Mesenchymal stem cell (in vitro differentiated cells and primary cell): Measurements from ENCODE around the gene ADAM11. TPM values are rescaled to one million over a fixed set of nuclear protein-coding genes. Genes with fewer than 3 reads are reported as not detected.

Experiments used
- DNase-seq: peaks from one replicate; pipeline ENCODE4 v3.0.0-alpha.2; 2013
- H2AFZ ChIP-seq: one replicate; pipeline ENCODE4 v1.6.1; 2013; ENCODE audit warnings: low read depth, mild to moderate bottlenecking, control low read depth, inconsistent platforms, low read length, moderate library complexity
- H2AK5ac ChIP-seq: 2 replicates; pipeline ENCODE4 v1.6.1; 2013; ENCODE audit warnings: low read length, moderate library complexity, mild to moderate bottlenecking, inconsistent platforms; ENCODE audit not compliant: severe bottlenecking
- H2BK120ac ChIP-seq: one replicate; pipeline ENCODE4 v1.6.1; 2013; ENCODE audit warnings: low read depth, mild to moderate bottlenecking, inconsistent platforms, low read length, moderate library complexity
- H2BK12ac ChIP-seq, 2 experiments: one replicate each; pipeline ENCODE4 v1.6.1; 2013; ENCODE audit warnings: inconsistent platforms in 2 of 2, low read length in 2 of 2, mild to moderate bottlenecking in 2 of 2, moderate library complexity in 2 of 2, control low read depth in 1 of 2
- H2BK15ac ChIP-seq: one replicate; pipeline ENCODE4 v1.6.1; 2013; ENCODE audit warnings: mild to moderate bottlenecking, low read depth, inconsistent platforms; ENCODE audit not compliant: poor library complexity, severe bottlenecking
- H2BK5ac ChIP-seq: 2 replicates; pipeline ENCODE4 v1.6.1; 2013; ENCODE audit warnings: low read depth, mild to moderate bottlenecking, low read length, control low read depth, inconsistent platforms; ENCODE audit not compliant: poor library complexity, severe bottlenecking
- H3K14ac ChIP-seq, 2 experiments: one replicate each; pipeline ENCODE4 v1.6.1; 2013; ENCODE audit warnings: inconsistent platforms in 2 of 2, low read length in 2 of 2, control low read depth in 1 of 2, mild to moderate bottlenecking in 1 of 2, moderate library complexity in 1 of 2
- H3K18ac ChIP-seq, 2 experiments: one replicate each; pipeline ENCODE4 v1.6.1; 2013; ENCODE audit warnings: inconsistent platforms in 2 of 2, low read length in 2 of 2, control low read depth in 1 of 2, low read depth in 1 of 2, mild to moderate bottlenecking in 1 of 2
- H3K23ac ChIP-seq, 2 experiments: one replicate each; pipeline ENCODE4 v1.6.1; 2013; ENCODE audit warnings: inconsistent platforms in 2 of 2, low read length in 2 of 2, mild to moderate bottlenecking in 2 of 2, moderate library complexity in 2 of 2, control low read depth in 1 of 2
- H3K27ac ChIP-seq: 2 replicates; pipeline ENCODE4 v1.5.1; 2013; ENCODE audit warnings: mild to moderate bottlenecking, moderate library complexity, low read length, control low read depth, inconsistent platforms; ENCODE audit not compliant: poor library complexity, severe bottlenecking
- H3K27me3 ChIP-seq, 2 experiments: 2 replicates each; pipeline versions ENCODE4 v1.6.1 to v1.7.0; 2013; ENCODE audit warnings: low read length in 2 of 2, mild to moderate bottlenecking in 2 of 2, moderate library complexity in 2 of 2, control low read depth in 1 of 2, inconsistent platforms in 1 of 2; ENCODE audit not compliant: control insufficient read depth in 1 of 2, insufficient read depth in 1 of 2
- H3K36me3 ChIP-seq, 2 experiments: 2 replicates each; pipeline versions ENCODE4 v1.6.1 to v1.7.0; 2013; ENCODE audit warnings: low read length in 2 of 2, control low read depth in 1 of 2, inconsistent platforms in 1 of 2, low read depth in 1 of 2, mild to moderate bottlenecking in 1 of 2; ENCODE audit not compliant: insufficient read depth in 2 of 2, control insufficient read depth in 1 of 2
- H3K4ac ChIP-seq, 2 experiments: one replicate each; pipeline ENCODE4 v1.6.1; 2013; ENCODE audit warnings: inconsistent platforms in 2 of 2, low read length in 2 of 2, mild to moderate bottlenecking in 2 of 2, moderate library complexity in 2 of 2, control low read depth in 1 of 2, low read depth in 1 of 2
- H3K4me1 ChIP-seq: 2 replicates; pipeline ENCODE4 v1.6.1; 2013; ENCODE audit warnings: low read depth, low read length, control low read depth; ENCODE audit not compliant: control insufficient read depth, insufficient read depth
- H3K4me2 ChIP-seq: 2 replicates; pipeline ENCODE4 v1.6.1; 2013; ENCODE audit warnings: low read length, mild to moderate bottlenecking, inconsistent platforms; ENCODE audit not compliant: poor library complexity, severe bottlenecking
- H3K4me3 ChIP-seq, 2 experiments: 2 replicates each; pipeline versions ENCODE4 v1.5.1 to v1.7.0; 2013; ENCODE audit warnings: low read length in 2 of 2, mild to moderate bottlenecking in 2 of 2, control low read depth in 1 of 2, low read depth in 1 of 2; ENCODE audit not compliant: insufficient read depth in 1 of 2
- H3K79me1 ChIP-seq: replicated peaks from 2 replicates; pipeline ENCODE4 v1.6.1; 2013; ENCODE audit warnings: mild to moderate bottlenecking, control low read depth, low read length, inconsistent platforms; ENCODE audit not compliant: poor library complexity, severe bottlenecking
- H3K9ac ChIP-seq: 2 replicates; pipeline ENCODE4 v1.7.0; 2013; ENCODE audit warnings: mild to moderate bottlenecking, low read length, moderate library complexity
- H3K9me3 ChIP-seq: 2 replicates; pipeline ENCODE4 v1.7.0; 2013; ENCODE audit warnings: mild to moderate bottlenecking, low read length; ENCODE audit not compliant: control insufficient read depth
- H4K8ac ChIP-seq: one replicate; pipeline ENCODE4 v1.6.1; 2013; ENCODE audit warnings: inconsistent platforms, mild to moderate bottlenecking, low read length, moderate library complexity
- H4K91ac ChIP-seq: one replicate; pipeline ENCODE4 v1.6.1; 2013; ENCODE audit warnings: mild to moderate bottlenecking, low read length, inconsistent platforms
- WGBS: methylation state at CpG from one replicate; pipeline ENCODE4 v1.1.7; 2013; ENCODE audit warnings: mixed read lengths; 5-methylcytosine and 5-hydroxymethylcytosine counted together
- polyA plus RNA-seq, 2 experiments: library from polyadenylated mRNA; stranded (reverse); fragments of 200-250 nt; gene quantifications; one replicate each; pipeline ENCODE4 v1.2.3, GENCODE V29; 2013

ADAM11 gene, protein sequence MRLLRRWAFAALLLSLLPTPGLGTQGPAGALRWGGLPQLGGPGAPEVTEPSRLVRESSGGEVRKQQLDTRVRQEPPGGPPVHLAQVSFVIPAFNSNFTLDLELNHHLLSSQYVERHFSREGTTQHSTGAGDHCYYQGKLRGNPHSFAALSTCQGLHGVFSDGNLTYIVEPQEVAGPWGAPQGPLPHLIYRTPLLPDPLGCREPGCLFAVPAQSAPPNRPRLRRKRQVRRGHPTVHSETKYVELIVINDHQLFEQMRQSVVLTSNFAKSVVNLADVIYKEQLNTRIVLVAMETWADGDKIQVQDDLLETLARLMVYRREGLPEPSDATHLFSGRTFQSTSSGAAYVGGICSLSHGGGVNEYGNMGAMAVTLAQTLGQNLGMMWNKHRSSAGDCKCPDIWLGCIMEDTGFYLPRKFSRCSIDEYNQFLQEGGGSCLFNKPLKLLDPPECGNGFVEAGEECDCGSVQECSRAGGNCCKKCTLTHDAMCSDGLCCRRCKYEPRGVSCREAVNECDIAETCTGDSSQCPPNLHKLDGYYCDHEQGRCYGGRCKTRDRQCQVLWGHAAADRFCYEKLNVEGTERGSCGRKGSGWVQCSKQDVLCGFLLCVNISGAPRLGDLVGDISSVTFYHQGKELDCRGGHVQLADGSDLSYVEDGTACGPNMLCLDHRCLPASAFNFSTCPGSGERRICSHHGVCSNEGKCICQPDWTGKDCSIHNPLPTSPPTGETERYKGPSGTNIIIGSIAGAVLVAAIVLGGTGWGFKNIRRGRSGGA
- 0.30 TPM for polyA plus RNA-seq (2013, experiment 1 of 2)
- polyA plus RNA-seq (2013, experiment 2 of 2), result 0.26 TPM

DNA sequence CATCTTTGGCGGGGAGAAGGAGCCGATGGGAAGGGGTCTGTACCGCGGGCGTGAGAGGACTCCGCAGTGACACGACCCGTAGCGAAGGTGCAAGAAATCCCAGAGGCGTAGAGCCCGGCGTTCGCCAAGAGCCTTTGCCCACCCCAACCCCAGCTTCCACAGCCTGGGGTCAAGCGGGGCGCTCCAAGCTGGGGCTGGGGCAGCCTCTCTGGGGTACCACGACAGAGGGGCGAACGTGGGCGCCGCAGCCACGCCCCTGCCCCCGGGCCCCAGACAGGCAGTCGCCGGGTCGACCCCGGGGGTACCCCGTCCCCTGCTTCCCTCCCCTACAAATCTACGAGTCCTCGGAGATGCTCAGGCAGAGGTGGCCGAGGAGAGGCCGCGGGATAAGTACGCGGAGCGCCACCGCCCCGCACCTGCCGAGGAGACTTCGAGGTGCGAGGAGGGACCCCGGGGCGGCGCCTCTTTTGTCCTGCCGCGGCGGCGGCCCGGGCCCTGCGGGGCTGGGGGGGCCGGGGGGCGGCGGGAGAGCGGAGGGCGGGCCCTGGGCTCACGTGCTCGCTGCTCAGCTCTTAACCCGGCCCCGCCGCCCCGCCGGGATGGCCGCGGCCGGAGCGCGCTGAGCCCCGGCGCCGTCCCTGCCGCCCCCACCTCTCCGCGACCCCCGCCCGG lies at the start of gene ADAM11:
TSS of gene ADAM11 (plus strand) at position 575 of the 672 bp plus-strand sequence. CDS start 212 bp downstream, outside the sequence.
- Histone ChIP-seq H3K27ac (no peak within 1 kb of the TSS), H2BK120ac (peak within 1 kb of the TSS; percentile 57), H2AK5ac (no peak within 1 kb of the TSS), H2BK5ac (no peak within 1 kb of the TSS), H3K79me1 (no peaks in the 10 kb centered on the region), H3K4me3 (peak within 1 kb of the TSS; percentile 46 to 56), H2AFZ (no peak within 1 kb of the TSS), H2BK15ac (peak within 1 kb of the TSS; percentile 46), H3K4me2 (peak within 1 kb of the TSS; percentile 71), H3K14ac (no peak within 1 kb of the TSS), H3K9me3 (no peaks in the 10 kb centered on the region), H3K18ac (peak within 1 kb of the TSS; percentile 47 to 71), H2BK12ac (peak within 1 kb of the TSS in 1 of 2 experiments; percentile 10), H3K9ac (no peak within 1 kb of the TSS), H4K91ac (peak within 1 kb of the TSS; percentile 62), H3K23ac (peak within 1 kb of the TSS in 1 of 2 experiments; percentile 75), H3K36me3 (no peaks in the 10 kb centered on the region), H3K4me1 (peaks cover 11% of the 10 kb centered on the region), H3K27me3 (peaks cover 31 to 48% of the 10 kb centered on the region in 2 experiments), H4K8ac (peak within 1 kb of the TSS; percentile 21), H3K4ac (no peak within 1 kb of the TSS)
- no peak for DNase-seq
- WGBS, result 6% methylated on average over 32 of the region's 74 CpGs

DNA sequence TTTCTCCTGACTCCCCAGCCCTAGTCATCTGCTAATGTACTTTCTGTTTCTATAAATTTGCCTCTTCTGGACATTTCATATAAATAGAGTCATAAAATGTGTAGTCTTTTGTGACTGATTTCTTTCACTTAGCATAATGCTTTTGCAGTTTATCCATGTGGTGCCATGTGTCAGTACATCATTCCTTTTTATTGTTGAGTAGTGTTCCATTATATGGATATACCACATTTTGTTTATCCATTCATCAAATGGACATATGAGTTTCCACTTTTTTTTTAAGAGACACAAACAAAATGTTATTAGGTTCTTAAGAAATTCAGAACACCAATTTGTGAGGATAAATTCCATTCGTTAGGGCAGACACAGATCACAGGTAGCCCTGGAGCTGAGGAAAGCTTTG lies 39.3 kb upstream of the ADAM11 start:
- Histone ChIP-seq H3K23ac (no peak overlapping the region), H2AFZ (no peak overlapping the region), H4K8ac (no peak overlapping the region), H3K27me3 (no peaks in the 10 kb centered on the region), H3K9ac (no peak overlapping the region), H2BK5ac (no peak overlapping the region), H3K27ac (no peak overlapping the region), H3K9me3 (no peaks in the 10 kb centered on the region), H3K79me1 (peaks cover 4% of the 10 kb centered on the region), H3K14ac (no peak overlapping the region), H2BK120ac (no peak overlapping the region), H3K4me2 (no peak overlapping the region), H2BK12ac (no peak overlapping the region), H2AK5ac (no peak overlapping the region), H3K4ac (no peak overlapping the region), H3K18ac (no peak overlapping the region), H3K36me3 (peaks cover 0 to 5% of the 10 kb centered on the region in 2 experiments), H3K4me3 (no peak overlapping the region), H4K91ac (no peak overlapping the region), H3K4me1 (no peaks in the 10 kb centered on the region), H2BK15ac (no peak overlapping the region)
- 100% methylated on average over 1 of the region's 1 CpG for WGBS
- DNase-seq, result no peak

DNA sequence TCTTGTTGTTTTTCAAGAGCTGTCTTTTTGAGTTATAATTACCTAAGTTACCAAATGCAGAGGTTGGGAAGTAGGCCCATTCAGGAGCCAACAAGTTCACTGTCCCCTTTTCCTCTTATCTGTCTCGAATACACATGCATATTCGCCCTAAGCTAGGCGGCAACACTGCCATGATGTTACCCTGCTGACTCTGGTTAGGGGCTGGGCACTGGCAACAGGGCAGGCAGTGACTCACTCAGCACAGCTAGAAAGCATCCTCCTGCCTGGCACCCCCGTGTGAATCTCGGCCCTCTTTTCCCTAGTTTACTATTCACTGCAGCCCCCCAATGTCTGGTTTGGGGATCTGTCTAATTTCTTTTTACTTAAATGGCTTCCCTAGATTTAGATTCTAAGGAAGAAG lies 36.5 kb upstream of the ADAM11 start:
- no peak overlapping the region for H3K18ac ChIP-seq
- no peak overlapping the region for H4K91ac ChIP-seq
- H3K23ac ChIP-seq, result no peak overlapping the region
- H2BK120ac ChIP-seq, result no peak overlapping the region
- no peak overlapping the region for H3K4me3 ChIP-seq
- H3K14ac ChIP-seq, result no peak overlapping the region
- H3K9me3 ChIP-seq, result no peaks in the 10 kb centered on the region
- no peak overlapping the region for H3K4ac ChIP-seq
- peaks cover 0 to 5% of the 10 kb centered on the region in 2 experiments for H3K36me3 ChIP-seq
- peaks cover 5% of the 10 kb centered on the region for H3K79me1 ChIP-seq
- no peak overlapping the region for H3K9ac ChIP-seq
- H3K4me2 ChIP-seq, result no peak overlapping the region
- no peaks in the 10 kb centered on the region for H3K27me3 ChIP-seq
- H3K27ac ChIP-seq, result no peak overlapping the region
- 83% methylated on average over 3 of the region's 5 CpGs for WGBS
- H2BK12ac ChIP-seq, result no peak overlapping the region
- no peak overlapping the region for H2BK15ac ChIP-seq
- H3K4me1 ChIP-seq, result no peaks in the 10 kb centered on the region
- no peak overlapping the region for H2AFZ ChIP-seq
- no peak overlapping the region for H4K8ac ChIP-seq
- H2BK5ac ChIP-seq, result no peak overlapping the region
- no peak overlapping the region for H2AK5ac ChIP-seq
- no peak for DNase-seq
